ENCODE data around the gene RIMKLA.

GRCh38 chr1:42430286-42431135 is 49.9 kb downstream of the RIMKLA start:
- TF ChIP-seq SP1 (IDR thresholded peaks at IDR 0.05) (no peak), HDGF (IDR thresholded peaks at IDR 0.05; ENCODE audit: borderline replicate concordance) (no peak), FOXM1 (IDR thresholded peaks at IDR 0.05; ENCODE audit: borderline replicate concordance) (no peak), TARDBP (IDR thresholded peaks at IDR 0.05) (no peak), L3MBTL2 (conservative IDR thresholded peaks at IDR 0.05) (no peak), FOXA1 (IDR thresholded peaks at IDR 0.05) (no peak), BHLHE40 (IDR thresholded peaks at IDR 0.05; ENCODE audit: borderline replicate concordance) (no peak), NFRKB (IDR thresholded peaks at IDR 0.05) (no peak)
